GM19025 (cell line): ENCODE measurements around the gene NCKIPSD.

Source experiments
- ATAC-seq: cut with Tn5 transposase; IDR thresholded peaks from one replicate; pipeline ENCODE4 v1.9.1; 2021; ENCODE audit warnings: mild to moderate bottlenecking, low read depth, moderate library complexity; ENCODE audit not compliant: unreplicated experiment

NCKIPSD gene

GRCh38 chr3:48679411-48680391, 6.0 kb downstream of the NCKIPSD start:
- ATAC-seq, result no peak

- ATAC-seq, result no peak
These were observed 6.9 kb downstream of the NCKIPSD start for GRCh38 chr3:48678566-48679380.

- no peak for ATAC-seq
These were observed 7.7 kb downstream of the NCKIPSD start for GRCh38 chr3:48678056-48678455.

GRCh38 chr3:48674505-48674904, 11.2 kb downstream of the NCKIPSD start:
- ATAC-seq, result no peak

- no peak for ATAC-seq
These were observed 13.2 kb downstream of the NCKIPSD start for GRCh38 chr3:48672522-48672921.

- ATAC-seq, result no peak
These were observed 20.8 kb downstream of the NCKIPSD start for GRCh38 chr3:48664929-48665328.

- no peak for ATAC-seq
These were observed 21.4 kb downstream of the NCKIPSD start for GRCh38 chr3:48664313-48664644.

- peak; percentile 82 for ATAC-seq
These were observed 22.0 kb downstream of the NCKIPSD start for GRCh38 chr3:48663489-48664312.

- no peak for ATAC-seq
These were observed 22.8 kb downstream of the NCKIPSD start, which contains the start of gene CELSR3 for GRCh38 chr3:48662753-48663488. Gene CELSR3, minus strand, starts transcription at chr3:48662886. Its CDS starts 252 bp downstream, at chr3:48662634.

- ATAC-seq, result no peak
These were observed 23.5 kb downstream of the NCKIPSD start for GRCh38 chr3:48662145-48662752.

- ATAC-seq, result no peak
These were observed 24.1 kb downstream of the NCKIPSD start for GRCh38 chr3:48661501-48662144.

GRCh38 chr3:48660800-48661400, 24.8 kb downstream of the NCKIPSD start:
- no peak for ATAC-seq

- no peak for ATAC-seq
These were observed 28.9 kb downstream of the NCKIPSD start for GRCh38 chr3:48656841-48657281.

- ATAC-seq, result no peak
These were observed 29.5 kb downstream of the NCKIPSD start for GRCh38 chr3:48656061-48656840.

GRCh38 chr3:48655606-48656005, 30.1 kb downstream of the NCKIPSD start:
- ATAC-seq, result no peak

- ATAC-seq, result no peak
These were observed 30.7 kb downstream of the NCKIPSD start for GRCh38 chr3:48655063-48655462.

GRCh38 chr3:48652923-48653715, 32.6 kb downstream of the NCKIPSD start:
- ATAC-seq, result no peak
